ENCODE data around the gene IGFN1.

Gene IGFN1

DNA sequence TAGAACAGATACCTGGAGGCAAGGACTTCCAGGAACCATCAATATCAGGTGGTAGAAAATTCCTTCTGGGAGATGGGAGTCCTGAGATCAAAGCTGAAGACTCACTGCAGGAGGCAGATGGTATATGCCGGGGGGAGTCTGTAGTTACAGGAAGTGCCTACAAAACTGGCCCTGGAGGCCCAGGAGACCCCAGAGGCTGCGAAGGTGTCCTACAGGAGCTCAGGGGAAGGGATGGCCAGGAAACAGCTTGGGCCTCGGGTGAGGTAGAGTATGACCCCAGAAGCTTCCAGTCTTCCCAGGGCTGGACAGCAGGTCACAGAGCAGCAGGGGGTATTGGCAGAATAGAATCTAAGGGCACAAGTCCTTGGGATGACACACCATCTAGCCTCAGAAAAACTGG is 16.4 kb downstream of the IGFN1 start:
- Histone ChIP-seq H3K27me3 (ENCODE audit: insufficient read depth, low read depth) (peaks cover 27% of the 10 kb centered on the region; the same call in 1 of the 2 replicates), H3K36me3 (ENCODE audit: insufficient read depth) (no peaks in the 10 kb centered on the region), H3K27ac (no peak overlapping the region), H3K4me2 (no peak overlapping the region), H3K4me3 (IDR thresholded peaks at IDR 0.05; ENCODE audit: insufficient read depth, low read depth, low read length) (no peak overlapping the region), H4K20me1 (ENCODE audit: insufficient read depth) (no peaks in the 10 kb centered on the region), H3K4me1 (ENCODE audit: low read depth, poor library complexity, severe bottlenecking) (no peaks in the 10 kb centered on the region), H3K79me2 (ENCODE audit: insufficient read depth, low read depth) (no peaks in the 10 kb centered on the region), H3K9ac (no peak overlapping the region), H2AFZ (ENCODE audit: low read depth) (no peak overlapping the region)
- TF ChIP-seq, protein P1, sequence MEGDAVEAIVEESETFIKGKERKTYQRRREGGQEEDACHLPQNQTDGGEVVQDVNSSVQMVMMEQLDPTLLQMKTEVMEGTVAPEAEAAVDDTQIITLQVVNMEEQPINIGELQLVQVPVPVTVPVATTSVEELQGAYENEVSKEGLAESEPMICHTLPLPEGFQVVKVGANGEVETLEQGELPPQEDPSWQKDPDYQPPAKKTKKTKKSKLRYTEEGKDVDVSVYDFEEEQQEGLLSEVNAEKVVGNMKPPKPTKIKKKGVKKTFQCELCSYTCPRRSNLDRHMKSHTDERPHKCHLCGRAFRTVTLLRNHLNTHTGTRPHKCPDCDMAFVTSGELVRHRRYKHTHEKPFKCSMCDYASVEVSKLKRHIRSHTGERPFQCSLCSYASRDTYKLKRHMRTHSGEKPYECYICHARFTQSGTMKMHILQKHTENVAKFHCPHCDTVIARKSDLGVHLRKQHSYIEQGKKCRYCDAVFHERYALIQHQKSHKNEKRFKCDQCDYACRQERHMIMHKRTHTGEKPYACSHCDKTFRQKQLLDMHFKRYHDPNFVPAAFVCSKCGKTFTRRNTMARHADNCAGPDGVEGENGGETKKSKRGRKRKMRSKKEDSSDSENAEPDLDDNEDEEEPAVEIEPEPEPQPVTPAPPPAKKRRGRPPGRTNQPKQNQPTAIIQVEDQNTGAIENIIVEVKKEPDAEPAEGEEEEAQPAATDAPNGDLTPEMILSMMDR (conservative IDR thresholded peaks at IDR 0.05; ENCODE audit: low read depth, low read length), result no peak

DNA sequence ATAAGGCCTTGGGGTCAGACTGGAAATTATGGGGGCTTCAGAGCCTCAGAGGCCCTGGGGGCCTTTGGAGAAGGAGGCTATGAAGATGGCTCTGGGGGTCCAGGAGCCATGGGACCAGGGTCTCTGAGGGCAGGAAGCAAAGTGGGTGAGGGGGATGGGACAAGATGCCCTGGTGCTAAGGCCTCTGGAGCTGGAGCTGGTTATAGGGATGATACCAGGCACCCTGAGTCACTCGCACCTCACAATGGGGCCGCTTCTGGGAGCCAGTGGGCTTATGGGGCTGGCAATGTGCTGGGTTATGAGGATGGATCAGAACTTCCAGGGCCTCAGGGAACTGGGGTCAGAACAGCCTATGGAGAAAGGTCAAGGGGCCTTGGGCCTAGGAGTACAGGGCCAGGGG is 17.6 kb downstream of the IGFN1 start:
- Histone ChIP-seq H2AFZ (ENCODE audit: low read depth) (no peak overlapping the region), H3K27me3 (ENCODE audit: insufficient read depth, low read depth) (peaks cover 22% of the 10 kb centered on the region; the same call in 1 of the 2 replicates), H3K4me3 (IDR thresholded peaks at IDR 0.05; ENCODE audit: insufficient read depth, low read depth, low read length) (no peak overlapping the region), H3K79me2 (ENCODE audit: insufficient read depth, low read depth) (no peaks in the 10 kb centered on the region), H3K9ac (no peak overlapping the region), H3K27ac (no peak overlapping the region), H3K36me3 (ENCODE audit: insufficient read depth) (no peaks in the 10 kb centered on the region), H3K4me2 (no peak overlapping the region), H3K4me1 (ENCODE audit: low read depth, poor library complexity, severe bottlenecking) (no peaks in the 10 kb centered on the region), H4K20me1 (ENCODE audit: insufficient read depth) (no peaks in the 10 kb centered on the region)
- TF ChIP-seq, protein P1 (conservative IDR thresholded peaks at IDR 0.05; ENCODE audit: low read depth, low read length), result no peak

DNA sequence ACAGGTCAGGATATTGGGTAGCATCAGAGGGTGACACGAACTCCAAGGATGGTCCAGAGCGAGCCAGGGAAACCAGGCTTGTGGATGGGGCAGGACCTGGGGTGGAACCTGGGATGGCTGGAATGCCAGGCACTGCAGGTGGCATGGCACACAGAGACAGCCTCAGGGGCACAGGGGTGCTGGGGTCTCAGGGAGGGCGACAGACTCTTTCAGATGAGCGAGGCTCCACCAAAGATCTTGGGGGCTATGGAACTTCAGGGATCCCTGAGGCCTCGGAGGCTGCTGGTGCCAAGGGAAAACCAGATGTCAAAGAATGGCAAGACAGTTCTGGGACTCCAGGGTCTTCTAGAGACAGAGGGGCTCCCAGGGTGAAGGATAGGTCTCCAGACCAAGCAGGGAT is 21.4 kb downstream of the IGFN1 start:
- Histone ChIP-seq H3K79me2 (ENCODE audit: insufficient read depth, low read depth) (no peaks in the 10 kb centered on the region), H3K4me3 (IDR thresholded peaks at IDR 0.05; ENCODE audit: insufficient read depth, low read depth, low read length) (no peak overlapping the region), H3K27ac (no peak overlapping the region), H3K4me2 (no peak overlapping the region), H3K4me1 (ENCODE audit: low read depth, poor library complexity, severe bottlenecking) (no peaks in the 10 kb centered on the region), H3K36me3 (ENCODE audit: insufficient read depth) (no peaks in the 10 kb centered on the region), H4K20me1 (ENCODE audit: insufficient read depth) (no peaks in the 10 kb centered on the region), H2AFZ (ENCODE audit: low read depth) (no peak overlapping the region), H3K9ac (no peak overlapping the region), H3K27me3 (ENCODE audit: insufficient read depth, low read depth) (peaks cover 5% of the 10 kb centered on the region; the same call in 1 of the 2 replicates)
- TF ChIP-seq, protein P1 (conservative IDR thresholded peaks at IDR 0.05; ENCODE audit: low read depth, low read length), result no peak

DNA sequence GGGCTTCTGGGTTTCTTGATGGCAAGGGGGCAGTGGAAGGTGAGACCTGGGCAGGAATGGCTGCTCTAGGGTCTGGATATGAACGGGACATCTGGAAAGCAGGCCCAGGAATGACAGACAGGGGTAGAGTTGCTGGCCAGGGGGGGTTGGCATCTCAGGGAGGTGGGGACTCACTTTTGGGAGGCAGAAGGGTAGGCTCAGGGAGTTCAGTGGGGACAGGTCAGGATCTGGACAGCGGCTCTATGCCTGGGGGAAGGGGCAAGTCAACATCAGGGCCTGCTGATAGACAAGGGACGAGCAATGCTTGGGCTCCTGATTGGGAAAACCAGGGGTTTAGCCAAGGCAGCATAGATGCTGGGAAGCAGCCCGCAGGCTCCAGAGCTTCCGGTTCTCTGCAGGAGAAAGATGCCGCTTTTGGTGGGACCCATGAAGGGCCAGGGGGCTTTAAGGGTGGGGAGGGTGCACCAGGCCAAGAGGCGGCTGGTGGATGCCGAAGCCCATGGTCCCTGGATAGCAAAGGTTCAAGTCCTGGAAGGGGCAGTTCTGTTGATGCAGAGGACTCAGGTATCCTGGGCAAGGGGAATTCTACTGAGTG is 21.9 kb downstream of the IGFN1 start:
- Histone ChIP-seq H3K4me1 (ENCODE audit: low read depth, poor library complexity, severe bottlenecking) (no peaks in the 10 kb centered on the region), H3K4me2 (no peak overlapping the region), H3K79me2 (ENCODE audit: insufficient read depth, low read depth) (no peaks in the 10 kb centered on the region), H3K4me3 (IDR thresholded peaks at IDR 0.05; ENCODE audit: insufficient read depth, low read depth, low read length) (no peak overlapping the region), H3K36me3 (ENCODE audit: insufficient read depth) (no peaks in the 10 kb centered on the region), H3K27me3 (ENCODE audit: insufficient read depth, low read depth) (peaks cover 5% of the 10 kb centered on the region; the same call in 1 of the 2 replicates), H3K9ac (no peak overlapping the region), H4K20me1 (ENCODE audit: insufficient read depth) (no peaks in the 10 kb centered on the region), H2AFZ (ENCODE audit: low read depth) (no peak overlapping the region), H3K27ac (no peak overlapping the region)
- TF ChIP-seq, protein P1 (conservative IDR thresholded peaks at IDR 0.05; ENCODE audit: low read depth, low read length), result no peak
